BLaER1 (cell line): ENCODE results near the gene DHFR2.
A peak's percentile ranks its signal among the peaks of the same experiment; 100 is the strongest.
"Not testable (repeated sequence)": the region's sequence is repeated elsewhere in the genome, so short reads cannot be mapped to it uniquely, and the experiment has no call there.

ENCODE experiments used
- H3K27ac ChIP-seq: shearing (Covaris generic); formaldehyde crosslinking; 2 replicates; pipeline ENCODE4 v1.8.1; 2022
- H3K27me3 ChIP-seq: shearing (Covaris generic); formaldehyde crosslinking; 2 replicates; pipeline ENCODE4 v1.8.1; 2022
- H3K36me3 ChIP-seq: shearing (Covaris generic); formaldehyde crosslinking; 2 replicates; pipeline ENCODE4 v1.8.1; 2022
- H3K4me1 ChIP-seq: shearing (Covaris generic); formaldehyde crosslinking; 2 replicates; pipeline ENCODE4 v1.8.1; 2022
- H3K4me2 ChIP-seq: shearing (Covaris generic); formaldehyde crosslinking; 2 replicates; pipeline ENCODE4 v1.8.1; 2022
- H3K4me3 ChIP-seq: shearing (Covaris generic); formaldehyde crosslinking; 2 replicates; pipeline ENCODE4 v1.8.1; 2022
- H3K9ac ChIP-seq: shearing (Covaris generic); formaldehyde crosslinking; 2 replicates; pipeline ENCODE4 v1.8.1; 2022
- H3K9me3 ChIP-seq: shearing (Covaris generic); formaldehyde crosslinking; 2 replicates; pipeline ENCODE4 v1.8.1; 2022
- H4K20me1 ChIP-seq: shearing (Covaris generic); formaldehyde crosslinking; 2 replicates; pipeline ENCODE4 v1.8.1; 2022
- Cebpa-rat ChIP-seq: shearing (Covaris generic); IDR thresholded peaks from 2 replicates; pipeline ENCODE4 v1.8.1; 2022

The DHFR2 gene

DNA sequence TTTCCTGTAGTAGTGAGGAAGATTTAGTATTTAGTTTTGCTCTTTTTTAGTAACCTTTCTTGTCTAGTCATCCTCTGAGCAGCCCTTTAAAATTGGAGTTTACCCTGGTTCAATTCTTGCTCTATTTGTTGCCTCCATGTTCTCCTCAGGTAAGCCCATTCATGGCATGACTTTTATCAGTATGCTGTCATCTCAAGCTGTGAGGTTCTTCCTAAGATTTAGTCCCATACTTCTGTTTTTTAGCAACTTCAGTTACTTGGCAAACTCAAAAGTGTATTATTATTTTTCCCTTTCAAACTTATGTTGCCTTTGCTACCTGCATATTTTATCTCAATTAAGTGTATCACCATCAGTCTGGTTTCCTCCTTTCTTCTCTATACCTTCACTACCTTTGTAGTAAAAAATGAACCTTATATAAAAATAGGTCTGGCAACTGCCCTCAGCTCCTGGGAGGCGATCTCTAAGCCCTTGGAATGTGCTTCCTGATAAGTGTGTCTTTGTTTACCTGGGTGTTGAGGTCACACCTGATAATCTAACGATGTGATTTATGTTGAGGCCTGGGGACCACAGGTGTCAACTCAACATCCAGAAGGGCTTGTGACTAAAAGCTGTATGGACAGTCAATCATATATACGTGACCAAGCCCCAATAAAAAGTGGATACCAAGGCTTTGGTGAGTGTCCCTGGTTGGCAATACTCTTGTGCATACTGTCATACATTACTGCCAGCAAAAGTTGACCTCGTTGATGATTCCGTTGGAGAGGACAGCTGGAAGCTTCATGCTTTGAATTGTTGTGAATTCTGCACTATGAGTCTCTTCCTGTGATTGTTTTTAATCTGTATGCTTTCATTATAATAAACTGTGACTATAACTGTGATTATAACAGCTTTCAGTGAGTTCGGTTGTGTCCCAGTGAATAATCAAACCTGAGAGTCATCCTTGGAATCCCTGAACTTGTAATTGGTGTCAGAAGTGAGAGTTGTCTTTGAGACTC lies 4.1 kb upstream of the DHFR2 start:
- no peak overlapping the region for H3K4me3 ChIP-seq
- H3K4me1 ChIP-seq: peaks cover 28% of the 10 kb centered on the region
- peaks cover 3% of the 10 kb centered on the region; the same call in 1 of the 2 replicates for H4K20me1 ChIP-seq
- peaks cover 23% of the 10 kb centered on the region for H3K36me3 ChIP-seq
- no peak overlapping the region for H3K27ac ChIP-seq
- H3K9ac ChIP-seq: no peak overlapping the region
- peaks cover 14% of the 10 kb centered on the region for H3K9me3 ChIP-seq
- H3K27me3 ChIP-seq: no peaks in the 10 kb centered on the region
- no peak overlapping the region for H3K4me2 ChIP-seq
- no peak for TF ChIP-seq Cebpa-rat

DNA sequence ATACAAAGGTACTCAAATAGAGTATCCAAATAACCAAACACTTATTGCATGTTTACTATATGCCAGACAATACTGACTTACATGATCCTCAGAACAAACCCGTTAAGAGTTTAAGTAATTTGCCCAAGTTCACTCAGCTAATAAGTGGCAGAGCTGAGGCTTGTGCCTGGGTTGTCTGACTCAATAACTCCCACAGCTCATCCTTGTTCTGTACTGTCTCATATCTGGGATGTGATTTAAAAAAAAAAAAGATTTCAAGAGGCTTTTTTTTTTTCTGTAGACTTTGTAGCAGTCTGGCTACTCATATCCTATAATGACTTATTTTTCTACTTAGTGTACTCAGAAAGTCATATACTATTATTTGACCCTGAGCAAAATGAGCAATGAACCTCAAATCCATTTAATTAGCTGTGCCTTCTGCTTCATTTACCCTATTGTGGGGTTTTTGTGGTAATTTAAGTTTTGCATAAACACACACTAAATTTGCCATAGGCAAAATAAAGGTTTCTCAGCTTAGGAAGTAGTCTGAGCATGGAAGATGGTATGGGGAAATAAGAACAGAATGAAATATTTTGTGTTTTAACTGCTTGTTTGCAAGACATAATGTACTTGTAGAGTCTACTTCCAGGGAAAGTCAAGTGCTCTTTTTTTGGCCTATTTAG lies 3.2 kb upstream of the DHFR2 start:
- Histone ChIP-seq H3K27ac (no peak overlapping the region), H3K9ac (no peak overlapping the region), H3K36me3 (peaks cover 19% of the 10 kb centered on the region), H3K27me3 (no peaks in the 10 kb centered on the region), H3K9me3 (peaks cover 14% of the 10 kb centered on the region), H3K4me2 (0 out of 2 replicates have a peak overlapping the region, but pooled peaks have one; percentile 91), H3K4me3 (no peak overlapping the region), H4K20me1 (no peaks in the 10 kb centered on the region; the same call in 1 of the 2 replicates), H3K4me1 (peaks cover 36% of the 10 kb centered on the region)
- no peak for TF ChIP-seq Cebpa-rat

DNA sequence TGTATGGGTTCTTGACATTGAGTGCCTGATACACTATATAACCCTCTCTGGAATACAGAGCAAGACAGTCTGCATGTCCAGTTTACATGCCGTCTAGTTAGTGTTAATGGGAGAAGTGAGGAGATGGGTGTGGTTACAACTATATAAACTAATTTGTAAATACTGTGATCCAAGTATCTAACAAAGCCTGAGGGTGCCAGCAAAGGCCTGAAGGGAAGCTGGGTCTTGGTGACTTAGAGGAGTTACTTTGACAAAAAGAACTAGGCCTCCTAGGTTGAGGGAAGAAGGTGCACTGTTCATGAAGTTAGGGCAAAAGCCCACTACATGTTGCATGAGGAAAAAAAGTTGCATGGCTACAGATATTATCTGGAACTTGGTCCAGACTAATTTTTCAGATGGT lies 2.4 kb upstream of the DHFR2 start:
- H3K27me3 ChIP-seq: no peaks in the 10 kb centered on the region
- H3K9me3 ChIP-seq: peaks cover 14% of the 10 kb centered on the region
- H3K4me1 ChIP-seq: peaks cover 37% of the 10 kb centered on the region
- H3K9ac ChIP-seq: no peak overlapping the region
- TF ChIP-seq Cebpa-rat: no peak
- peaks cover 20% of the 10 kb centered on the region for H3K36me3 ChIP-seq
- no peak overlapping the region for H3K4me3 ChIP-seq
- H3K27ac ChIP-seq: no peak overlapping the region
- peak overlapping the region; percentile 91 for H3K4me2 ChIP-seq
- H4K20me1 ChIP-seq: no peaks in the 10 kb centered on the region; the same call in 1 of the 2 replicates

DNA sequence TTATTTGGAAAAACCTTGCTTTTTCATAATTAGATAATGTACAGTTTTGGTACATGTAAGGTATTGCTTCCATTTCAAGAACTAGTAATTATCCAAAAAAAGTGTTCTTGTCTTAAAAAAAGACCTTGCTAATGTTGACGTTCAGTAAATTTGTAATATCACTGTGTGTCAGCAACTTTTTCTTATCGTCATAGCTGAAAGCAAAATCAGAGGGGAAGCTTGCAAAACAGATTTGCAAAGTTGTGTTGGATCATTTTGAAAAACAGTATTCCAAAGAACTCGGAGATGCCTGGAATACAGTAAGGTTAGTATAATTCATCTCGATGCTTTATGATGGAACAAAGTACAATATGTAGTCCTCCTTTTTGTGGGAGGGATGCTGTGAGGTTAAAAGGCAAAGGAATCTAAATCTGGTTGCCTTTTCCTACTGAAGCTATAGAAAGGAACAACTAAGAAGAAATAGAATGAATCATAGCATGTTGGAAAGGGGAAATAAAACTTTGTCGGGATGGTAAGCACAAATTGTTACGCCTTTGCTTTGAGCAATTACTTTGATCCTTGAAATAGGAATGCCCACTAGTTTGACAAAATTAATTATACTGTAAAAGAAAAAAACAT lies 1.6 kb upstream of the DHFR2 start:
- peak overlapping the region; percentile 97; the same call in 1 of the 2 replicates for H3K9ac ChIP-seq
- peaks cover 14% of the 10 kb centered on the region for H3K9me3 ChIP-seq
- H3K27me3 ChIP-seq: no peaks in the 10 kb centered on the region
- peak overlapping the region; percentile 79 for H3K4me3 ChIP-seq
- no peak overlapping the region for H3K27ac ChIP-seq
- H3K4me2 ChIP-seq: peak overlapping the region; percentile 91
- TF ChIP-seq Cebpa-rat: no peak
- H4K20me1 ChIP-seq: no peaks in the 10 kb centered on the region
- peaks cover 28% of the 10 kb centered on the region for H3K36me3 ChIP-seq
- H3K4me1 ChIP-seq: peaks cover 37% of the 10 kb centered on the region

DNA sequence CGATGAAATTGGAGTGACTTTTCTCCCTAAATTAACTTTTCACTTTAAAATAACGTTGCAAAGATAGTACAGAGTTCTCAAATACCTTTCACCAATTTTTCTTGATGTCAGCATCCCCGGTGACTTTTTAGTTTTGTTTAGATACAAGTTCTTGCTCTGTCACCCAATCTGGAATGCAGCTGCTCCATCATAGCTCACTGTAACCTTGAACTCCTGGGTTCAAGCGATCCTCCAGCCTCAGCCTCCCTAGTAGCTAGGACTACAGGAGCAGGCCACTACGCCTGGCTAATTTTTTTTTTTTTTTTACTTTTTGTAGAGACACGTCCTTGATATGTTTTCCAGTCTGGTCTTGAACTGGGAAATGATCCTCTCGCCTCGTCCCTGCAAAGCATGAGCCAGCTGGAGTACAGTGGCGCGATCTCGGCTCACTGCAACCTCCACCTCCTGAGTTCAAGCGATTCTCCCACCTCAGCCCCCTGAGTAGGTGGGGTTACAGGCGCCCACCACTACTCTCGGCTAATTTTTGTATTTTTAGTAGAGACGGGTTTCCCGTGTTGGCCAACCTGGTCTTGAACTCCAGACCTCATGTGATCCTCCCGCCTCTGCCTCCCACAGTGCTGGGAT lies 892 bp upstream of the DHFR2 start:
- Histone ChIP-seq H3K4me1 (peaks cover 37% of the 10 kb centered on the region), H3K27me3 (no peaks in the 10 kb centered on the region), H4K20me1 (no peaks in the 10 kb centered on the region), H3K4me2 (peak overlapping the region; percentile 91), H3K9ac (peak overlapping the region; percentile 97), H3K36me3 (peaks cover 36% of the 10 kb centered on the region), H3K4me3 (peak overlapping the region; percentile 79), H3K9me3 (peaks cover 14% of the 10 kb centered on the region), H3K27ac (peak overlapping the region; percentile 98)
- no peak for TF ChIP-seq Cebpa-rat

DNA sequence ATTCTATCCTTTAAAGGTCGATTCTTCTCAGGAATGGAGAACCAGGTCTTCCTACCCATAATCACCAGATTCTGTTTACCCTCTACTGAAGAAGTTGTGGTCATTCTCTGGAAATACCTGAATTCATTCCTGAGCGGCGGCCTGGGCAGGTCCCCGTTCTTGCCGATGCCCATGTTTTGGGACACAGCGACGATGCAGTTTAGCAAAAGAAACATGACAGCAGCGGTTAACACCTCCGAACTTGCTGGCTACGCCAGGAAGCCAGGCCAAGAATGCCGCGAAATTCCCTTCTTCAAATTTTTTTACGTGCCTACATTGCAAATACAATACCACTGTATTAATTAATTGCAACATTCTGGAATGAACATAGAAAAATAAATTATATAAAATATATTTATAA lies 1.4 kb downstream of the DHFR2 start:
- Histone ChIP-seq H4K20me1 (no peaks in the 10 kb centered on the region), H3K27me3 (no peaks in the 10 kb centered on the region), H3K4me2 (no peak overlapping the region), H3K4me3 (no peak overlapping the region), H3K9ac (no peak overlapping the region), H3K36me3 (peaks cover 24% of the 10 kb centered on the region), H3K4me1 (peaks cover 37% of the 10 kb centered on the region), H3K27ac (no peak overlapping the region), H3K9me3 (no peaks in the 10 kb centered on the region)
- TF ChIP-seq Cebpa-rat: no peak

DNA sequence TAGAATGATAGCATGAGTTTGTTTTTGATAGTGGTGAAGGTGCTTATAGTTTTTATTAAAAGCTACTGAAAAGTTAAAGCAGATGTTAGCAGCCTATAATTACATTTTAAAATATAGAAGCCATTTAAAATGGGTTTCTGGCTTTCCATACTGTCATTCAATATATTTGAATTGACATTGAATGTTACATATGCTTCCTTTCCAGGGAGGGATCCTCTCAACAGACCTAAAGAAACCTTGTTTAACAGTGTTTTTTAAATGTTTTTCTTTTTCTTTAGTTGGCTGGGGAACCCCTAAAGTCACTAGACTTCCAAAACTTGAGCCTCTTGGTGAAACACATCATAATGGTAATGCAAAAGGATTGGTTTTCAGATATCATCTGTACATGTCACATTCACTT lies 12.2 kb downstream of the DHFR2 start:
- Histone ChIP-seq H3K36me3 (peaks cover 2% of the 10 kb centered on the region; the same call in 1 of the 2 replicates), H3K27ac (no peak overlapping the region), H3K4me3 (no peak overlapping the region), H3K27me3 (no peaks in the 10 kb centered on the region), H3K4me2 (no peak overlapping the region), H3K9me3 (peaks cover 1% of the 10 kb centered on the region; the same call in 1 of the 2 replicates), H4K20me1 (no peaks in the 10 kb centered on the region), H3K4me1 (no peaks in the 10 kb centered on the region), H3K9ac (no peak overlapping the region)
- no peak for TF ChIP-seq Cebpa-rat

DNA sequence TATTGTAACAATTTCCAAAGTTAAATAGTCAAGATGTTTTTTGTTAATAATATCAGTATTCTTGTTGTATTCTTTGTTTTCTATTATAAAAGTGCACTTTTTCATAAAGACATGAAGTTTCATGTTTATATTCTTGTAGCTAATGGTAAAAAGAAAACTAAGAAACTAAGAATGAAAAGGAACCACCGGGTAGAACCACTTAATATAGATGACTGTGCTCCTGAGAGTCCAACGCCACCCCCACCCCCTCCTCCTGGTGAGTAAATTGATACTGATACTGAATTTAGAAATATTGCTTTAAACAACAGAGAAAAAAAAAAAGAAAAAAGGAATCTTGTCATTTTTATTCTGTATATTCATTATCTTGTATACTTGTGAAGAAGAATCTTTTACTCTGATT lies 13.4 kb downstream of the DHFR2 start:
- peaks cover 15% of the 10 kb centered on the region for H3K36me3 ChIP-seq
- no peaks in the 10 kb centered on the region for H4K20me1 ChIP-seq
- H3K4me1 ChIP-seq: no peaks in the 10 kb centered on the region
- no peaks in the 10 kb centered on the region for H3K27me3 ChIP-seq
- peaks cover 13% of the 10 kb centered on the region for H3K9me3 ChIP-seq
- no peak for TF ChIP-seq Cebpa-rat
- H3K4me3 ChIP-seq: no peak overlapping the region
- no peak overlapping the region for H3K4me2 ChIP-seq
- H3K9ac ChIP-seq: no peak overlapping the region
- H3K27ac ChIP-seq: no peak overlapping the region

DNA sequence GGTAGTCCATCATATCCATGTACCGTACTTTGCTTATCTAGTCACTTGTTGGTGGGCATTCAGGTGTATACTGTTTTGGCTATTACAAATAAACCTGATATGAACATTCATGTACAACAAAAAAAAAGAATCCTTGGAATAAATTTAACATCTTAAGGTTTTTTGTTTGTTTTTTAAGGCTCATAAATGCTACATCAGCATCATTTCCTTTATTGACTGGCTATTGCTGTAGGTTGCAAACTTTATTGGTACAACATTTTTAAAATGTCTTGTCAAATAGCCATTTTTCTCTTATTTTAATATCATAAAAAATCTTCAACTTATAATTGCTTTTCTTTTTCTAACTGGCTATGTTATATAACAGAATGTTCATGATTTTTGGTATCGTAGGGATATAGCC lies 16.2 kb downstream of the DHFR2 start:
- no peak overlapping the region for H3K4me2 ChIP-seq
- no peak overlapping the region for H3K27ac ChIP-seq
- H3K27me3 ChIP-seq: no peaks in the 10 kb centered on the region
- H3K36me3 ChIP-seq: peaks cover 22% of the 10 kb centered on the region
- TF ChIP-seq Cebpa-rat: no peak
- H3K4me1 ChIP-seq: no peaks in the 10 kb centered on the region
- peaks cover 21% of the 10 kb centered on the region for H3K9me3 ChIP-seq
- H3K9ac ChIP-seq: no peak overlapping the region
- H4K20me1 ChIP-seq: no peaks in the 10 kb centered on the region
- H3K4me3 ChIP-seq: no peak overlapping the region

DNA sequence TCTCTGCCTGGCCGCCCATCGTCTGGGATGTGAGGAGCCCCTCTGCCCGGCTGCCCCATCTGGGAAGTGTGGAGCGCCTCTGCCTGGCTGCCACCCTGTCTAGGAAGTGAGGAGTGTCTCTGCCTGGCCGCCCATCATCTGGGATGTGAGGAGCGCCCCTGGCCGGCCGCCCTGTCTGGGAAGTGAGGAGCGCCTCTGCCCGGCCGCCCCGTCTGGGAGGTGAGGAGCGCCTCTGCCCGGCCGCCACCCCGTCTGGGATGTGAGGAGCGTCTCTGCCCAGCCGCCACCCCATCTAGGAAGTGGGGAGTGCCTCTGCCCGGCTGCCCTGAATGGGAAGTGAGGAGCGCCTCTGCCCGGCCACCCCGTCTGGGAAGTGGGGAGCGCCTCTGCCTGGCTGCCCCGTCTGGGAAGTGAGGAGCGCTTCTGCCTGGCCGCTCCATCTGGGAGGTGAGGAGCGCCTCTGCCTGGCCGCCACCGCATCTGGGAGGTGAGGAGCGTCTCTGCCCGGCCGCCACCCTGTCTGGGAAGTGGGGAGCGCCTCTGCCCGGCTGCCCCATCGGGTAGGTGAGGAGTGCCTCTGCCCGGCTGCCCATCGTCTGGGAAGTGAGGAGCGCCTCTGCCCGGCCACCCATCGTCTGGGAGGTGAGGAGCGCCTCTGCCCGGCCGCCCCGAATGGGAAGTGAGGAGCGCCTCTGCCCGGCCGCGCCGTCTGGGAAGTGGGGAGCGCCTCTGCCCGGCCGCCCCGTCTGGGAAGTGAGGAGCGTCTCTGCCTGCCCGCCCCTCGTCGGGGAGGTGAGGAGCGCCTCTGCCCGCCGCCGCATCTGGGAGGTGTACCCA lies 18.4 kb downstream of the DHFR2 start:
- H4K20me1 ChIP-seq, H3K9ac ChIP-seq, H3K4me1 ChIP-seq, H3K27me3 ChIP-seq, H3K4me3 ChIP-seq, H3K4me2 ChIP-seq, H3K27ac ChIP-seq: not testable (repeated sequence)
- Histone ChIP-seq H3K9me3 (peaks cover 21% of the 10 kb centered on the region), H3K36me3 (peaks cover 22% of the 10 kb centered on the region)
